DMS153 (cell line): ENCODE measurements around the gene GSK3A.

Experiments used
- DNase-seq: peaks from one replicate; lab custom pipeline; 2025; lab: John Stamatoyannopoulos, UW

GSK3A gene

DNA sequence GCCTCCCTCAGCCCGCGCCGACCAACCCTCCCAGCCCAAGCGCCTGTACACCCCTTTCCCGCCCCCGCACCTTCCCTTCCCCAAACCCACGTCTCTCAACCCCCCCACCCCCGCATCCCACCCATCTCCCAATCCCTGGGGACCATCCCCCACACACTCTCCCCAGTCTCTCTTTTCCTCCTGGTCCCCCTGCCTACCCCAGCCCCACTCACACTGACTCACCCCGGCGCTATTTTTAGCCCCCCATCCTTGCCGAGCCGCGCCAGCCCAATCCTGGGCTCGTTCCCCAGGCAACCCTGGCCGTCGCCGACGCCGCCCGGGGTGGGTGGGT is 38.4 kb upstream of the GSK3A start:
- no peak for DNase-seq

GRCh38 chr19:42279902-42280814 is 37.8 kb upstream of the GSK3A start:
- DNase-seq, result peak; percentile 77

- no peak for DNase-seq
Observed at GRCh38 chr19:42279155-42279901, 36.9 kb upstream of the GSK3A start.

DNA sequence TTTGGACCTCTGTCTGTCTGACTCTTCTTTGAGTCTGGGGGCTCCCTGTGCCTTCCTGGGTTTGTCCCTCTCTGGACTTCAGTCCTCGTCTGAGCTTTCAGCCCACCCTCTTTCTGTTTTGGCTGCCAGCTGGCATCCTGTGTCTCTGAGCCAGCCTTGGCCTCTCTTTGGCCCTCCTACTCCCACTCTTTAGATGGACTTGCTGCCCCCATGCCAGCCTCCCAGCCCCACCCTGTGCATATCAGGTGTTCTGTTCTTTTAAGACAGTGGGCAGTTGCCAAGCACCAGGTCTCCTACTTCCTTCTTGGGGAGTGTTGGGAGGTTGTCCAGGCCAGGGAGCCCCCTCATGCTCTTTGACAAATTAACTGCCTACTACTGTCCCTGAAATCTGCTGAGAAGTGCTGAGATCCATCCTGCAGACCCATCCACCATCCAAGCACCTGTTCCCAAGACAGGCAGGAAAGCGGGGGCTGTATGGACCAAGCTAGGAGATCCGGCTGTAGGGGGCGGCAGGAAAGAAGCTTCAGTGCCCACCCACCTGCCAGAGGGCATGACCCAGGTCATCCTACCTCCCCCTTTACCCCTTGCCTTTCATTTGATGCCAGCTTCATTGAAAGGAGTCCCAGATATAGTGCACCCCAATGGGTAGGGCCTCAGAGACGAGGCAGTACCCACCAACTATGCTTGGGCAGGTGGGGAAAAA is 36.2 kb upstream of the GSK3A start:
- no peak for DNase-seq

DNA sequence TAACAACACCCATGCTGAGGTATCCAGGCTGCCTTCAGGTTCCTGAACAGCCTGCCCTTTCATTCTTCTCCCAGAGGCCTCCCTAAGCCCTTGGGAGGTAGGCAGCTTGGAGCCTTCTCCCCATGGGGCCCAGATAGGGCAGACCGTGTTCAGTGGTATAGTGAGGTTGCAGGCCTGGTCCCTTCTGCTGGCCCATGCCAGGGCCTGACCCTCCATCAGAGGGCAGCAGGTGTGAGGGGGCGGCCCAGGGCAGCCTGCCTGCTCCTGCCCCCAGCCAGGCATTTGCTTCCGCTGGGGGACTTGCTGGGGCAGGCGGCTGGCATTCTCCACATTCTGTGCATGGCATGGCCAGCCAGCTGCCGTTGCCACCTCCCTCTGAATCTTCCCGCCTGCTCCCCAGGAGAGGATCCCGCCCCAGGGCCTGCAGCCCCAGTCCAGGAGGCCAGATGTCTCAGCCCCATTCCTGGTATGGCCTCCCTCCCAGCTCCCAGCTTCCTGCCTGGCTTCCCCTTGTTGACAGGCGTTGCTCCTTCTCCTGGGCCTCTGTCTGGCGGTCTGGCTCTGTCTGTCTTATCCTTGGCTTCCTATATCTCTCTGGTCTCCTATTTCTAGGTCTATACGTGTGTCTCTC is 35.5 kb upstream of the GSK3A start:
- peak; percentile 23 for DNase-seq

DNA sequence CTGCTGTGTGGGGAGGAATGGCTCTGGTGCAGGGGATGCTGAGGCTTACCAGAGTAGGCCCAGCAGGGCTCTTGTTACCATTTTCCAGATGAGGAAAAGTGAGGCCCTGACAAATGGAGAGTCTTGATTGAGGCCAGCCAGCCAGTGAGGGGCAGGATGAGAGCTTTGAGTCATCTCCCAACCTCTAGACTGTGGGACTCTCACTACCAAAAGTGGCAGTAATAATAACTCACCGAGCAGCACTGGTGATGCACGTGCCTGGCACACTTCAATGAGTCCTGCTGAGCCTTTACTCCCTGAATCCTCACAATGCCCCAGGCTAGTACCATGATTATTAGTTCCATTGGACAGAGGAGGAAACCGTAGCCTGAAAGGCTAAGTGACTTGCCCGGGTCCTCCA is 34.4 kb upstream of the GSK3A start:
- DNase-seq, result no peak

- DNase-seq, result no peak
Observed at GRCh38 chr19:42276284-42276683, 33.9 kb upstream of the GSK3A start.

DNA sequence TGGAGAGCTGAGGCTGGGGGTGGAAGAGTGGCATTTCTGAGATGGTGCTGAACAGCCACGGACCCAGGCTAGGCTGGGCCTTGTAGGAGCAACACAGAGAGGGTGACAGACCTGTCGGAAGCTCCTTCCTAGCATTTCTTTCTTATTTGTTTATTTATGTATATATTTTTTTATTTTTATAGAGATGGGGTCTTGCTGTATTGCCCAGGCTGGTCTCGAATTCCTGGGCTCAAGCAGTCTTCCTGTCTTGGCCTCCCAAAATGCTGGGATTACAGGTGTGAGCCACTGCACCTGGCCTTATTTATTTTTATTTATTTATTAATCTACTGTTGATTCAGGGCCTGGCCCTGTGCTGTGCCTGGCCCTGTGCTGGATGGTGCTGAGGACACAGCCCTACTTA is 33.1 kb upstream of the GSK3A start:
- no peak for DNase-seq

DNA sequence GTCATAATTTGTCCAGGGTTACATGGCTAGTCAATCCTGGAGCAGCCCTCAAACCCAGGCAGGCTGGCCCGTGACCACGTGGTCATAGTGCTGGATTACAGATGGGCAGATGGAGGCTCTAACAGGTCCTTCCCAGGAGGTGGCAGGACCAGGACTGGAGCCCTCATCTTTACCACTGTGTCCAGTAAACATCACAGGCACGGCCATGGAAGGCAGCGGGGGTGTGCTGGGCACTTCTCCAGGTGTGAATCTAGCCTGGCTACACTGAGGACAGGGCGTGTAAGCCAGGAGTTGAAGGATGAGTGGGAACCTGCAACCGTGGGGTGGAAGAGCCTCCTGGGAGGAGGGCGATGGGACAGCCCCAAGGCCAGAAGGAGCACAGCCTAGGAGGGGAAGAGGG is 32.7 kb upstream of the GSK3A start:
- DNase-seq, result no peak

DNA sequence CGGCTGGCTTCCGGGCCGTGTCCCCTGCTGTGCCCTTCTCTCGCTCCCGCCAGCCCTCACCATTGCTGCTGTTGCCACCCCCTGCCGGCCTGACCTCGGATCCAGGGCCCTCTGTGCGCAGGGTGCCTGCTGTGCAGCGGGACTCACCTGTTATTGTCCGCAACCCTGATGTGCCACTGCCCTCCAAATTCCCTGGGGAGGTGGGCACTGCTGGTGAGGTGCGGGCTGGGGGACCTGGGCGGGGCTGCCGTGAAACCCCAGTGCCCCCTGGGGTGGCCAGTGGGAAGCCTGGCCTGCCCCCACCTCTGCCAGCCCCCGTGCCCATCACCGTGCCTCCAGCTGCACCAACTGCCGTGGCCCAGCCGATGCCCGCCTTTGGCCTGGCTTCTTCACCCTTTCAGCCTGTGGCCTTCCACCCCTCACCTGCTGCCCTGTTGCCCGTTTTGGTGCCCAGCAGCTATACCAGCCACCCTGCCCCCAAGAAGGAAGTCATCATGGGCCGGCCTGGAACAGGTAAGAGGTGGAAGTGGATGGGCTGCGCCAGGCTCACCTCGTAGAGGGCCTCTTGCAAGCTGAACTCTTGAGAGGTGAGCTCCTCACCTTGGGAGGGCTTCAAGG is 31.8 kb upstream of the GSK3A start:
- no peak for DNase-seq

GRCh38 chr19:42273407-42274064 is 31.1 kb upstream of the GSK3A start:
- no peak for DNase-seq

DNA sequence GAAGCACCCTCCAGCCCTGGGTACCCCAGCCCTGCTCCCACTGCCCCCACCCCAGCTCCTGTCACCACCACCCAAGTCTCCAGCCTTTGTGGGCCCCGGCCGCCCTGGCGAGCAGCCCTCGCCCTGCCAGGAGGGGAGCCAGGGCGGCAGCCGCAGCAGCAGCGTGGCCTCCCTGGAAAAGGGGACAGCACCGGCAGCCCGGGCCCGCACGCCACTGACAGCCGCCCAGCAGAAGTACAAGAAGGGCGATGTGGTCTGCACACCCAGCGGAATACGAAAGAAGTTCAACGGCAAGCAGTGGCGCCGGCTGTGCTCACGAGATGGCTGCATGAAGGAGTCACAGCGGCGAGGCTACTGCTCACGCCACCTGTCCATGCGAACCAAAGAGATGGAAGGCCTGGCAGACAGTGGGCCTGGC is 30.6 kb upstream of the GSK3A start:
- no peak for DNase-seq

- DNase-seq, result no peak
Observed at GRCh38 chr19:42272535-42272897, 30.1 kb upstream of the GSK3A start.

- DNase-seq, result no peak
Observed at GRCh38 chr19:42271861-42272534, 29.6 kb upstream of the GSK3A start.

DNA sequence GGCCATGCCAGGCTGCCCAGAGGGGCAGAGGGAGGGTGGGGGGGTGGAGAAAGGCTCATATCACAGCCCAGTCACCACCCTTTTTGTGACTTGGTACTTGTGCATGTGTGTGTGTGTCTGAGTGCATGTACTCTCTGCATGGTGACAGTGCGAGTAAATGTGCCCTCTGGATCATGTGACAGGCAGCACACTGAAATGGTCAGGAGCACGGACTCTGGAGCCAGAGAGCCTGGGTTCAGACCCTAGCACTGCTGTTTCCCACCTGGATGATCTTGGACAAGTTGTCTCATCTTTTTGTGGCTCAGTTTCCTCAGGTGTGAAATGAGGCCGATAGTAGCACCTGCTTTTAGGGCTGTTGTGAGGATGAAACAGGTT is 28.6 kb upstream of the GSK3A start:
- DNase-seq, result no peak

DNA sequence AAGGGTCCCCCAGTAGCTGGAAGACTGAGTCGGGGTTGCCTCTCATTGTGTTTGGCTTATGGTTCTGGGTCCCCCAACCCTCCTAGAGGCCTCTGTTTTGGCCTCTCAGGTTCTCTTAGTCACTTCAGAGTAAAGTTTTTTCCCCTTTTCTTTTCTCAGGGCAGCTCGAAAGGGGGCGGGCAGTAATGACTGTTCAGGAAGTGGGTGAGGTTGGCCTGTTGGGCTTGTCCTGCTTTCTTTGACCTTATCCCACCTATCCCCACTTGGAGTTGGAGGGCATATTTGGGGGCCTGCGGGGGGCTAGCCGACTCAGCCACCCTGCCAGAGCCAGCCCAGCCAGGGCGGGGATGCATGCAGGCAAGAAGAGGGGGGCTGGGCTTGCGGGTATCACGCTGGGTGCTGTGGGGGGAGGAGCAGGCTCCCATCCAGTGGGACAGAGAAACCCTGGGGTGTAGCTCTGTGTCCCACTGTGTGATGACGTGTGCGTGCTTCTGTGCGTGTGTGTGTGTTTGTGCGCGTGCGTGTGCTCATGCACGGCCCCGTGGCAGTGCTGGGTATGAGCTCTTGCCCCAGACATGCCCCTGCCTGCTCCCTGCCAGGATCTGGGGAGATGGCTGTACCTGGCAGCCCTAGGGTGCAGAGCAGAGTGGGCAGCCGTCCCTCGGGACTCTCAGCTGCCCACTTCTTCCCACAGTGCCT is 28.1 kb upstream of the GSK3A start:
- no peak for DNase-seq

GRCh38 chr19:42269478-42270345 is 27.3 kb upstream of the GSK3A start:
- no peak for DNase-seq

- peak; percentile 100 for DNase-seq
Observed at GRCh38 chr19:42268704-42269477, 26.5 kb upstream of the GSK3A start, which contains the start of gene CIC. TSS of gene CIC (plus strand) at chr19:42269252. CDS start at chr19:42271784, 2,532 bp downstream.
